Measurements from ENCODE around the gene CLIP4. TPM values are rescaled to one million over a fixed set of nuclear protein-coding genes. Genes with fewer than 3 reads are reported as not detected.

The CLIP4 gene
- total and polyA plus RNA-seq, 2 of the 4 experiments (the other 2 are of a cell fraction), result 29.7 to 66.3 TPM

DNA sequence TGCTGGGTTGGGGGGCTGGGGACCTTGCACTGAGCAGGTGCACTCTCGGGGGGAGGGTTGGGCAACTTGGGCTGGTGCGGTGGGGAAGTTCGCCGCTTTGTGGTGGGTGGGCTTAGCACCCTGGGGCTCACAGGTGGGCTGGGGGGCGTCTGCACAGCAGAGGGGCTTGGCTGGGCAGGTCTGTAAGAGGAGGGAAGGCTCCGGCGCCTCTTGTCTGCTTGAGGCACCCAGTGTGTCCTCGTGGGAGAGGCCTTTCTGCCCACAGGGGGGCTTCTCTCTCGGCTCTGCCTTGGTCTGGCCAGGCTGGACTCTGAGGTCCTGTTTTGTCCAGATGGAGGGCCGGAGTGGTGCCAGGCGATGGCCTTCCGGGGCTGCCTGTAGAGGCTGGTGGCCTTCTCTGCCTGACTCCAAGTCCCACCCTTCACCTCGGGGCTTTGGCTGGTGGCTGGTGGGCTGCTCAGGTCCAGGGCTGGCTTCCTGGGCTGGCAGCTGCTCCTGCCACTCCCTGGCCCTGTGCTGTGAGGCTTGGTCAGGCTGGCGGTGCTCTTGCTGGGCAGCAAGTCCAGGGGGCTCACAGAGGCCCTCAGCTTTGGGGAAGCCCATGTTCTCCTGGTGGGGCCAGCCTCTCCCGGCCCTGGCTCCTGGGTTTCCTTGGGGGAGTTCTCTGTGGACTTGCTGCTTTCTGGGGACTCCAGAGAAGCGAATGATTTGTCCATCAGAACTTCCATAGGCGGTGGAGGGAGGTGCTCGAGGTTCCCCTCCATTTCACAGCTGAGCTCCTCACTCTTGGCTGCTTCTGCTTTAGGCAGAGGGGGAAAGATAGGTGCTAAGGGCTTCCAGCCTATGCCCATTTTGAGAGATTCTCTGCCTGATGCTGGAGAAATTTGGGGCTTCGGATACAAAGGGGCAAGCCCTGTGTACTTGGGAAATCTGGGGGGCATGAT lies 43.9 kb upstream of the CLIP4 start:
- Histone ChIP-seq H3K56ac (ENCODE audit: extremely low read depth, insufficient read depth, low read length) (no peak overlapping the region), H3K79me1 (ENCODE audit: low read depth in 1 of 2, low read length in 2 of 2) (no peaks in the 10 kb centered on the region), H3K27me3 (ENCODE audit: control insufficient read depth, insufficient read depth, low read length) (peaks cover 6% of the 10 kb centered on the region), H3K14ac (replicated peaks; ENCODE audit: low read depth, low read length) (no peak overlapping the region), H4K91ac (ENCODE audit: insufficient read depth, low read depth, low read length) (no peak overlapping the region), H2BK120ac (ENCODE audit: low read depth, low read length) (no peak overlapping the region), H3K36me3 (ENCODE audit: control insufficient read depth, insufficient read depth, low read length) (no peaks in the 10 kb centered on the region), H2BK15ac (ENCODE audit: low read depth, low read length) (no peak overlapping the region), H4K5ac (ENCODE audit: low read depth, low read length) (no peak overlapping the region), H3K4ac (ENCODE audit: low read depth, low read length) (no peak overlapping the region), H3K9me3 (ENCODE audit: control insufficient read depth, insufficient read depth, low read length) (no peaks in the 10 kb centered on the region), H3K4me3 (ENCODE audit: insufficient read depth, low read depth, low read length) (no peak overlapping the region), H3K9ac (ENCODE audit: low read depth, low read length) (no peak overlapping the region), H4K8ac (ENCODE audit: low read depth in 2 of 2, low read length in 2 of 2) (no peak overlapping the region), H3K27ac (ENCODE audit: insufficient read depth, low read length) (no peak overlapping the region), H3K18ac (ENCODE audit: low read depth, low read length) (no peak overlapping the region), H2AK5ac (ENCODE audit: low read depth, low read length) (no peak overlapping the region), H3K23ac (ENCODE audit: low read depth, low read length) (no peak overlapping the region), H2BK5ac (ENCODE audit: low read depth, low read length, poor library complexity, severe bottlenecking) (no peak overlapping the region), H3K4me2 (ENCODE audit: low read depth, low read length) (no peak overlapping the region), H4K20me1 (ENCODE audit: insufficient read depth, low read length) (no peaks in the 10 kb centered on the region), H2AFZ (replicated peaks; ENCODE audit: low read length, poor library complexity) (no peak overlapping the region), H2BK20ac (ENCODE audit: low read depth, low read length) (no peak overlapping the region), H3K4me1 (ENCODE audit: control insufficient read depth, insufficient read depth, low read length) (no peaks in the 10 kb centered on the region; the same call in 1 of the 2 replicates), H2AK9ac (replicated peaks; ENCODE audit: low read depth, low read length, poor library complexity) (no peak overlapping the region), H3K9me1 (ENCODE audit: insufficient read depth, low read length) (no peaks in the 10 kb centered on the region)
- WGBS, 2 experiments (ENCODE audit: extremely low coverage in 2 of 2, insufficient read length in 1 of 2), result 91% methylated on average over 7 of the region's 19 CpGs; no CpG with 5 or more reads in 1 of the 2 experiments
- no peak for DNase-seq
- BruUV-seq (replicated peaks), result no TSS peak
- ChIA-PET POLR2A (ENCODE audit: unreplicated experiment) (no interaction called here), CTCF (interaction anchor here (0.6 kb wide), 1 partner anchor 32 kb away, joined by 4 read pairs; no protein-coding TSS in a partner anchor)
- in situ Hi-C loops (cut with MboI; ENCODE audit: low sequenced_read_pairs), result no loop called here
- dilution Hi-C loops (cut with HindIII; ENCODE audit: low sequenced_read_pairs, unreplicated experiment), result no loop called here
- TF ChIP-seq CEBPB (IDR thresholded peaks at IDR 0.05; ENCODE audit: low read depth, low read length), result no peak
- TF ChIP-seq FOS (IDR thresholded peaks at IDR 0.05; ENCODE audit: low read depth, low read length), result no peak
- no peak for TF ChIP-seq RCOR1 (IDR thresholded peaks at IDR 0.05; ENCODE audit: insufficient replicate concordance, low read length)
- TF ChIP-seq POLR2A (IDR thresholded peaks at IDR 0.05; ENCODE audit: low read depth, low read length), result no peak
- TF ChIP-seq, protein P1, sequence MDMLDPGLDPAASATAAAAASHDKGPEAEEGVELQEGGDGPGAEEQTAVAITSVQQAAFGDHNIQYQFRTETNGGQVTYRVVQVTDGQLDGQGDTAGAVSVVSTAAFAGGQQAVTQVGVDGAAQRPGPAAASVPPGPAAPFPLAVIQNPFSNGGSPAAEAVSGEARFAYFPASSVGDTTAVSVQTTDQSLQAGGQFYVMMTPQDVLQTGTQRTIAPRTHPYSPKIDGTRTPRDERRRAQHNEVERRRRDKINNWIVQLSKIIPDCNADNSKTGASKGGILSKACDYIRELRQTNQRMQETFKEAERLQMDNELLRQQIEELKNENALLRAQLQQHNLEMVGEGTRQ (IDR thresholded peaks at IDR 0.05; ENCODE audit: low read depth, low read length), result no peak
- TF ChIP-seq RFX5 (IDR thresholded peaks at IDR 0.05; ENCODE audit: low read depth, low read length), result no peak
- no peak for TF ChIP-seq NFE2L2 (IDR thresholded peaks at IDR 0.05; ENCODE audit: low read depth, low read length)
- TF ChIP-seq, protein P2, sequence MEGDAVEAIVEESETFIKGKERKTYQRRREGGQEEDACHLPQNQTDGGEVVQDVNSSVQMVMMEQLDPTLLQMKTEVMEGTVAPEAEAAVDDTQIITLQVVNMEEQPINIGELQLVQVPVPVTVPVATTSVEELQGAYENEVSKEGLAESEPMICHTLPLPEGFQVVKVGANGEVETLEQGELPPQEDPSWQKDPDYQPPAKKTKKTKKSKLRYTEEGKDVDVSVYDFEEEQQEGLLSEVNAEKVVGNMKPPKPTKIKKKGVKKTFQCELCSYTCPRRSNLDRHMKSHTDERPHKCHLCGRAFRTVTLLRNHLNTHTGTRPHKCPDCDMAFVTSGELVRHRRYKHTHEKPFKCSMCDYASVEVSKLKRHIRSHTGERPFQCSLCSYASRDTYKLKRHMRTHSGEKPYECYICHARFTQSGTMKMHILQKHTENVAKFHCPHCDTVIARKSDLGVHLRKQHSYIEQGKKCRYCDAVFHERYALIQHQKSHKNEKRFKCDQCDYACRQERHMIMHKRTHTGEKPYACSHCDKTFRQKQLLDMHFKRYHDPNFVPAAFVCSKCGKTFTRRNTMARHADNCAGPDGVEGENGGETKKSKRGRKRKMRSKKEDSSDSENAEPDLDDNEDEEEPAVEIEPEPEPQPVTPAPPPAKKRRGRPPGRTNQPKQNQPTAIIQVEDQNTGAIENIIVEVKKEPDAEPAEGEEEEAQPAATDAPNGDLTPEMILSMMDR (conservative IDR thresholded peaks at IDR 0.05; ENCODE audit: low read depth, low read length), result no peak
- no peak for TF ChIP-seq SMC3 (IDR thresholded peaks at IDR 0.05; ENCODE audit: low read depth, low read length)
- TF ChIP-seq, protein P3, sequence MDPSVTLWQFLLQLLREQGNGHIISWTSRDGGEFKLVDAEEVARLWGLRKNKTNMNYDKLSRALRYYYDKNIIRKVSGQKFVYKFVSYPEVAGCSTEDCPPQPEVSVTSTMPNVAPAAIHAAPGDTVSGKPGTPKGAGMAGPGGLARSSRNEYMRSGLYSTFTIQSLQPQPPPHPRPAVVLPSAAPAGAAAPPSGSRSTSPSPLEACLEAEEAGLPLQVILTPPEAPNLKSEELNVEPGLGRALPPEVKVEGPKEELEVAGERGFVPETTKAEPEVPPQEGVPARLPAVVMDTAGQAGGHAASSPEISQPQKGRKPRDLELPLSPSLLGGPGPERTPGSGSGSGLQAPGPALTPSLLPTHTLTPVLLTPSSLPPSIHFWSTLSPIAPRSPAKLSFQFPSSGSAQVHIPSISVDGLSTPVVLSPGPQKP (IDR thresholded peaks at IDR 0.05; ENCODE audit: borderline replicate concordance, low read depth, low read length), result no peak
- intact Hi-C loops (cut with micrococcal nuclease), result no loop called here
- no peak for ATAC-seq (ENCODE audit: low read depth)
